ENCODE measurements around the gene FARP1.
A peak's percentile ranks its signal among the peaks of the same experiment; 100 is the strongest.

Gene FARP1

GRCh38 chr13:98100481-98100880 lies 42.4 kb upstream of the FARP1 start:
- in situ Hi-C loops (cut with HindIII; ENCODE audit: low sequenced_read_pairs), result no loop called here
- no peak overlapping the region for H3K4me3 ChIP-seq (ENCODE audit: low read depth, low read length)
- no peak for DNase-seq (ENCODE audit: low read depth)
- no peak for TF ChIP-seq CTCF (IDR thresholded peaks at IDR 0.05; ENCODE audit: low read depth, low read length, missing control alignments)

- no peak overlapping the region for H3K4me3 ChIP-seq (ENCODE audit: low read depth, low read length)
- no peak for DNase-seq (ENCODE audit: low read depth)
- TF ChIP-seq CTCF (IDR thresholded peaks at IDR 0.05; ENCODE audit: low read depth, low read length, missing control alignments), result no peak
- in situ Hi-C loops (cut with HindIII; ENCODE audit: low sequenced_read_pairs), result no loop called here
These were observed 39.4 kb upstream of the FARP1 start for GRCh38 chr13:98103531-98103930.

- in situ Hi-C loops (cut with HindIII; ENCODE audit: low sequenced_read_pairs), result no loop called here
- DNase-seq (ENCODE audit: low read depth), result no peak
- peak; percentile 44 for TF ChIP-seq CTCF (IDR thresholded peaks at IDR 0.05; ENCODE audit: low read depth, low read length, missing control alignments)
- no peak overlapping the region for H3K4me3 ChIP-seq (ENCODE audit: low read depth, low read length)
These were observed 38.7 kb upstream of the FARP1 start for GRCh38 chr13:98103942-98104880.

- DNase-seq (ENCODE audit: low read depth), result no peak
- no peak overlapping the region for H3K4me3 ChIP-seq (ENCODE audit: low read depth, low read length)
- TF ChIP-seq CTCF (IDR thresholded peaks at IDR 0.05; ENCODE audit: low read depth, low read length, missing control alignments), result no peak
- in situ Hi-C loops (cut with HindIII; ENCODE audit: low sequenced_read_pairs), result no loop called here
These were observed 37.0 kb upstream of the FARP1 start for GRCh38 chr13:98105929-98106336.

- no peak for TF ChIP-seq CTCF (IDR thresholded peaks at IDR 0.05; ENCODE audit: low read depth, low read length, missing control alignments)
- in situ Hi-C loops (cut with HindIII; ENCODE audit: low sequenced_read_pairs), result no loop called here
- DNase-seq (ENCODE audit: low read depth), result no peak
These were observed 34.6 kb upstream of the FARP1 start for GRCh38 chr13:98108341-98108740.

GRCh38 chr13:98109226-98109853 lies 33.6 kb upstream of the FARP1 start:
- no peak for TF ChIP-seq CTCF (IDR thresholded peaks at IDR 0.05; ENCODE audit: low read depth, low read length, missing control alignments)
- no peak for DNase-seq (ENCODE audit: low read depth)
- H3K4me3 ChIP-seq (ENCODE audit: low read depth, low read length), result no peak overlapping the region
- in situ Hi-C loops (cut with HindIII; ENCODE audit: low sequenced_read_pairs), result no loop called here

More at GRCh38 chr13:98108341-98108740, 34.6 kb upstream of the FARP1 start:
- H3K4me3 ChIP-seq (ENCODE audit: low read depth, low read length), result no peak overlapping the region
